IMR-90 (cell line): ENCODE measurements around the gene CRYGC. TPM values are rescaled to one million over a fixed set of nuclear protein-coding genes. Genes with fewer than 3 reads are reported as not detected.

Source experiments
- ATAC-seq: fragments of 200-7000 bp; cut with Tn5 transposase; 2 replicates; pipeline ENCODE4 v1.9.1; 2020; ENCODE audit warnings: low read depth, mild to moderate bottlenecking, moderate library complexity
- BruUV-seq: library from RNA; stranded (reverse); fragments of 400-500 nt; replicated peaks from 2 replicates; lab custom pipeline; 2021; lab: Mats Ljungman, UMichigan
- CTCF ChIA-PET: fragments of 300-600 bp; formaldehyde crosslinking; extraction: SDS; loops from one replicate; lab custom pipeline; 2021; ENCODE audit warnings: antibody characterized with exemption; lab: Yijun Ruan, JAX
- POLR2A ChIA-PET: fragments of 300-600 bp; sonication (Branson Sonifier 250); formaldehyde crosslinking; loops from one replicate; lab custom pipeline; 2022; ENCODE audit warnings: antibody characterized with exemption; ENCODE audit not compliant: unreplicated experiment; lab: Charles Lee
- DNase-seq: peaks from one replicate; pipeline ENCODE4 v3.0.0; 2013
- H2AFZ ChIP-seq: replicated peaks from 2 replicates; pipeline ENCODE3; 2013; ENCODE audit warnings: low read length, mild to moderate bottlenecking; ENCODE audit not compliant: poor library complexity
- H2AK5ac ChIP-seq: 2 replicates; pipeline ENCODE4 v1.6.1; 2013; ENCODE audit warnings: low read depth, low read length, inconsistent platforms
- H2AK9ac ChIP-seq: replicated peaks from 2 replicates; pipeline ENCODE3; 2013; ENCODE audit warnings: mild to moderate bottlenecking, low read depth, low read length, moderate library complexity; ENCODE audit not compliant: poor library complexity
- H2BK120ac ChIP-seq: 2 replicates; pipeline ENCODE4 v1.6.1; 2013; ENCODE audit warnings: low read depth, low read length, inconsistent platforms
- H2BK15ac ChIP-seq: 3 replicates; pipeline ENCODE4 v1.6.1; 2013; ENCODE audit warnings: low read depth, low read length, inconsistent platforms
- H2BK20ac ChIP-seq: 2 replicates; pipeline ENCODE4 v1.6.1; 2013; ENCODE audit warnings: low read depth, mild to moderate bottlenecking, inconsistent platforms, low read length, moderate library complexity
- H2BK5ac ChIP-seq: 2 replicates; pipeline ENCODE4 v1.6.1; 2013; ENCODE audit warnings: mild to moderate bottlenecking, low read depth, low read length, inconsistent platforms; ENCODE audit not compliant: poor library complexity, severe bottlenecking
- H3K14ac ChIP-seq: replicated peaks from 2 replicates; pipeline ENCODE4 v1.6.1; 2013; ENCODE audit warnings: low read depth, low read length, inconsistent platforms
- H3K18ac ChIP-seq: 2 replicates; pipeline ENCODE4 v1.6.1; 2013; ENCODE audit warnings: low read depth, low read length, control low read depth
- H3K23ac ChIP-seq: 2 replicates; pipeline ENCODE4 v1.6.1; 2013; ENCODE audit warnings: low read depth, low read length, inconsistent platforms
- H3K27ac ChIP-seq: 2 replicates; pipeline ENCODE4 v1.5.1; 2013; ENCODE audit warnings: mild to moderate bottlenecking, control low read depth, low read length; ENCODE audit not compliant: insufficient read depth
- H3K27me3 ChIP-seq: 2 replicates; pipeline ENCODE4 v1.6.1; 2013; ENCODE audit warnings: low read length; ENCODE audit not compliant: control insufficient read depth, insufficient read depth
- H3K36me3 ChIP-seq: 2 replicates; pipeline ENCODE4 v1.6.1; 2013; ENCODE audit warnings: low read length, mixed read lengths; ENCODE audit not compliant: control insufficient read depth, insufficient read depth
- H3K4ac ChIP-seq: 2 replicates; pipeline ENCODE4 v1.6.1; 2013; ENCODE audit warnings: low read depth, low read length, inconsistent platforms
- H3K4me1 ChIP-seq: 2 replicates; pipeline ENCODE4 v1.6.1; 2013; ENCODE audit warnings: low read length, mixed read lengths; ENCODE audit not compliant: control insufficient read depth, insufficient read depth
- H3K4me2 ChIP-seq: 2 replicates; pipeline ENCODE4 v1.6.1; 2013; ENCODE audit warnings: low read depth, mild to moderate bottlenecking, control low read depth, low read length, moderate library complexity
- H3K4me3 ChIP-seq: 2 replicates; pipeline ENCODE4 v1.5.1; 2013; ENCODE audit warnings: low read depth, mild to moderate bottlenecking, control low read depth, low read length, moderate library complexity; ENCODE audit not compliant: insufficient read depth
- H3K56ac ChIP-seq: 2 replicates; pipeline ENCODE4 v1.6.1; 2013; ENCODE audit warnings: low read length, inconsistent platforms; ENCODE audit not compliant: insufficient read depth; ENCODE audit errors: extremely low read depth
- H3K79me1 ChIP-seq, 2 experiments: 2 replicates each; pipeline ENCODE4 v1.6.1; 2013; ENCODE audit warnings: low read length in 2 of 2, inconsistent platforms in 1 of 2, low read depth in 1 of 2
- H3K9ac ChIP-seq: 2 replicates; pipeline ENCODE4 v1.6.1; 2013; ENCODE audit warnings: low read depth, low read length, control low read depth
- H3K9me1 ChIP-seq: 2 replicates; pipeline ENCODE4 v1.6.1; 2013; ENCODE audit warnings: low read length, inconsistent platforms; ENCODE audit not compliant: insufficient read depth
- H3K9me3 ChIP-seq: 2 replicates; pipeline ENCODE4 v1.6.1; 2013; ENCODE audit warnings: low read length; ENCODE audit not compliant: control insufficient read depth, insufficient read depth
- H4K20me1 ChIP-seq: 2 replicates; pipeline ENCODE4 v1.6.1; 2013; ENCODE audit warnings: low read length, inconsistent platforms; ENCODE audit not compliant: insufficient read depth
- H4K5ac ChIP-seq: 2 replicates; pipeline ENCODE4 v1.6.1; 2013; ENCODE audit warnings: mild to moderate bottlenecking, low read depth, low read length, control low read depth
- H4K8ac ChIP-seq, 2 experiments: 2 replicates each; pipeline ENCODE4 v1.6.1; 2013; ENCODE audit warnings: low read depth in 2 of 2, low read length in 2 of 2, control low read depth in 1 of 2, inconsistent platforms in 1 of 2
- H4K91ac ChIP-seq: 2 replicates; pipeline ENCODE4 v1.6.1; 2013; ENCODE audit warnings: low read depth, low read length, inconsistent platforms; ENCODE audit not compliant: insufficient read depth
- SMC3 ChIP-seq: fragments of 150-350 bp; IDR thresholded peaks from 2 replicates; pipeline ENCODE4 v1.6.1; 2016; ENCODE audit warnings: low read depth, mild to moderate bottlenecking, antibody characterized with exemption, low read length, moderate library complexity
- WGBS, 2 experiments: methylation state at CpG; one replicate each; pipeline versions ENCODE4 v1.1.5 to v1.1.7; 2013; ENCODE audit warnings: missing lambda C conversion rate in 2 of 2; ENCODE audit not compliant: insufficient read length in 1 of 2; ENCODE audit errors: extremely low coverage in 2 of 2; 5-methylcytosine and 5-hydroxymethylcytosine counted together
- dilution Hi-C: fragments of 300-500 bp; cut with HindIII; formaldehyde crosslinking; loops from one replicate; pipeline ENCODE4 v1.14.3; 2018; ENCODE audit warnings: low sequenced_read_pairs; ENCODE audit not compliant: unreplicated experiment
- in situ Hi-C: fragments of 300-500 bp; cut with MboI; formaldehyde crosslinking; loops from 3 replicates; pipeline ENCODE4 v1.14.3; 2019; ENCODE audit warnings: low sequenced_read_pairs, inconsistent platforms, mixed read lengths
- intact Hi-C: fragments of 100-400 bp; cut with micrococcal nuclease; formaldehyde crosslinking; loops from 2 replicates; pipeline ENCODE4 v1.10.0; 2022
- polyA plus RNA-seq, 3 experiments: library from polyadenylated mRNA; depleted of rRNA; stranded (reverse); fragments of >200 nt; gene quantifications; 2 replicates each; pipeline ENCODE4 v1.2.3, GENCODE V29; 2012; ENCODE audit warnings: low replicate concordance in 1 of 3
- total RNA-seq: library from RNA; depleted of rRNA; stranded (reverse); fragments of >200 nt; gene quantifications from 2 replicates; pipeline ENCODE4 v1.2.3, GENCODE V29; 2012

The CRYGC gene
- total and polyA plus RNA-seq, 2 of the 4 experiments (the other 2 are of a cell fraction), result not detected

DNA sequence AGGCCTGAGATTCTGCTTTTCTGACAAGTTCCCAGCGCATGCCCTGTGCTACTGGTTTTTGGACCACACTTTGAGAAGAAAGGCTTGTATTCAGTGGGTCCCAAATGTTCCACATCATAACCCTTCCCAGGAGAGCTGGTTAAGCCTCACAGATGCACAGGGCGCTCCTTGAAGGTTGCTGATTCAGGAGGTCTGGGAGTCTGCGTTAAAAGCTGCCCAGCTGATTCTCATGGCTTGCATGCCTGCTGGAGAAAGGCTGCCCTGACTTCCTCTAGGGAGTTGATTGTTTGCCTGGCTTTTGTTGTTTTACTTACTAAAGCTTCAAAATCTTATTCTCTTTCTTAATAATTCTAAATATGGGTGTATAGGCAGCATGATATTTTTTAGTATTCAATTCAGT lies 26.0 kb downstream of the CRYGC start:
- BruUV-seq, result no TSS peak
- H2BK120ac ChIP-seq, result no peak overlapping the region
- no peak overlapping the region for H4K91ac ChIP-seq
- DNase-seq, result no peak
- H3K9me1 ChIP-seq, result no peaks in the 10 kb centered on the region
- H3K56ac ChIP-seq, result no peak overlapping the region
- H2BK20ac ChIP-seq, result no peak overlapping the region
- no peak overlapping the region for H3K4ac ChIP-seq
- no CpG with 5 or more reads among the region's 3 CpGs for WGBS, 2 experiments
- H3K27me3 ChIP-seq, result peaks cover 7% of the 10 kb centered on the region
- H4K8ac ChIP-seq, result no peak overlapping the region
- dilution Hi-C loops, result no loop called here
- H3K9ac ChIP-seq, result no peak overlapping the region
- no peak overlapping the region for H3K4me3 ChIP-seq
- H3K18ac ChIP-seq, result no peak overlapping the region
- CTCF ChIA-PET, result no interaction called here
- in situ Hi-C loops, result no loop called here
- H3K36me3 ChIP-seq, result no peaks in the 10 kb centered on the region
- no peak overlapping the region for H4K5ac ChIP-seq
- intact Hi-C loops, result no loop called here
- H2BK15ac ChIP-seq, result no peak overlapping the region
- no peaks in the 10 kb centered on the region for H3K4me1 ChIP-seq
- H3K27ac ChIP-seq, result no peak overlapping the region
- TF ChIP-seq SMC3, result no peak
- H3K23ac ChIP-seq, result no peak overlapping the region
- H4K20me1 ChIP-seq, result no peaks in the 10 kb centered on the region
- no peaks in the 10 kb centered on the region for H3K79me1 ChIP-seq
- no peak overlapping the region for H3K4me2 ChIP-seq
- H2BK5ac ChIP-seq, result no peak overlapping the region
- POLR2A ChIA-PET, result no interaction called here
- H3K9me3 ChIP-seq, result no peaks in the 10 kb centered on the region
- H3K14ac ChIP-seq, result no peak overlapping the region
- H2AK5ac ChIP-seq, result no peak overlapping the region
- H2AK9ac ChIP-seq, result no peak overlapping the region
- no peak for ATAC-seq
- no peak overlapping the region for H2AFZ ChIP-seq
